HG03060 (cell line): ENCODE measurements around the gene CDK19.
"Not testable (repeated sequence)": the region's sequence is repeated elsewhere in the genome, so short reads cannot be mapped to it uniquely, and the experiment has no call there.

Experiments used
- ATAC-seq: cut with Tn5 transposase; IDR thresholded peaks from one replicate; pipeline ENCODE4 v1.9.1; 2021; ENCODE audit warnings: low read depth, moderate number of reproducible peaks; ENCODE audit not compliant: unreplicated experiment

Gene CDK19

GRCh38 chr6:110595112-110595511, 220.2 kb downstream of the CDK19 start:
- ATAC-seq, result no peak

- ATAC-seq, result no peak
Measured at GRCh38 chr6:110593637-110594036, 221.6 kb downstream of the CDK19 start.

GRCh38 chr6:110592765-110593164, 222.5 kb downstream of the CDK19 start:
- ATAC-seq, result no peak

GRCh38 chr6:110590821-110591351, 224.4 kb downstream of the CDK19 start:
- ATAC-seq, result no peak

GRCh38 chr6:110589865-110590513, 225.3 kb downstream of the CDK19 start:
- peak; percentile 87 for ATAC-seq

- ATAC-seq, result no peak
Measured at GRCh38 chr6:110587328-110587727, 227.9 kb downstream of the CDK19 start.

- ATAC-seq, result no peak
Measured at GRCh38 chr6:110581679-110582078, 233.6 kb downstream of the CDK19 start.

GRCh38 chr6:110577596-110578167, 237.6 kb downstream of the CDK19 start:
- not testable (repeated sequence) for ATAC-seq

- no peak for ATAC-seq
Measured at GRCh38 chr6:110575925-110576463, 239.3 kb downstream of the CDK19 start.

GRCh38 chr6:110574817-110575216, 240.5 kb downstream of the CDK19 start:
- ATAC-seq, result no peak

GRCh38 chr6:110573537-110573936, 241.7 kb downstream of the CDK19 start:
- ATAC-seq, result no peak

GRCh38 chr6:110573136-110573535, 242.1 kb downstream of the CDK19 start:
- ATAC-seq, result no peak

GRCh38 chr6:110567957-110568696, 247.1 kb downstream of the CDK19 start:
- no peak for ATAC-seq

GRCh38 chr6:110566346-110567125, 248.7 kb downstream of the CDK19 start:
- ATAC-seq, result no peak

- ATAC-seq, result no peak
Measured at GRCh38 chr6:110564703-110565421, 250.4 kb downstream of the CDK19 start.

GRCh38 chr6:110563711-110564110, 251.6 kb downstream of the CDK19 start:
- no peak for ATAC-seq

GRCh38 chr6:110562316-110562915, 252.9 kb downstream of the CDK19 start:
- no peak for ATAC-seq

GRCh38 chr6:110561696-110562095, 253.6 kb downstream of the CDK19 start:
- ATAC-seq, result no peak

- ATAC-seq, result no peak
Measured at GRCh38 chr6:110561008-110561396, 254.3 kb downstream of the CDK19 start.
